ENCODE measurements around the gene ZNF768.
"Not testable (repeated sequence)": the region's sequence is repeated elsewhere in the genome, so short reads cannot be mapped to it uniquely, and the experiment has no call there.

Gene ZNF768

GRCh38 chr16:30532285-30533145 is 6.1 kb upstream of the ZNF768 start:
- DNase-seq: no peak

GRCh38 chr16:30530163-30531037 is 4.0 kb upstream of the ZNF768 start:
- no peak for DNase-seq

GRCh38 chr16:30528799-30529457 is 2.6 kb upstream of the ZNF768 start:
- no peak for DNase-seq

GRCh38 chr16:30527635-30528178 is 1.3 kb upstream of the ZNF768 start:
- peak; percentile 51 for DNase-seq

GRCh38 chr16:30526823-30527634 is 663 bp upstream of the ZNF768 start:
- DNase-seq: peak; percentile 94

GRCh38 chr16:30525844-30526136 is 576 bp downstream of the ZNF768 start:
- DNase-seq: no peak

- DNase-seq: no peak
Observed at GRCh38 chr16:30524575-30525568, 1.5 kb downstream of the ZNF768 start.

- DNase-seq: no peak
Observed at GRCh38 chr16:30523768-30524574, 2.4 kb downstream of the ZNF768 start.

- DNase-seq: not testable (repeated sequence)
Observed at GRCh38 chr16:30522702-30523463, 3.5 kb downstream of the ZNF768 start.

GRCh38 chr16:30521873-30522641 is 4.3 kb downstream of the ZNF768 start:
- DNase-seq: no peak

GRCh38 chr16:30521476-30521872 is 4.9 kb downstream of the ZNF768 start:
- DNase-seq: no peak

- DNase-seq: no peak
Observed at GRCh38 chr16:30519120-30520049, 7.0 kb downstream of the ZNF768 start.

- DNase-seq: no peak
Observed at GRCh38 chr16:30518552-30518951, 7.8 kb downstream of the ZNF768 start.

GRCh38 chr16:30515275-30515674 is 11.1 kb downstream of the ZNF768 start:
- no peak for DNase-seq

GRCh38 chr16:30511509-30511908 is 14.9 kb downstream of the ZNF768 start:
- DNase-seq: no peak

- DNase-seq: no peak
Observed at GRCh38 chr16:30510376-30510938, 15.9 kb downstream of the ZNF768 start.

Measured in CD4-positive, alpha-beta T cell treated with Interleukin-15 for 1 hour (primary cell).